ENCODE measurements around the gene NOX4.

Gene NOX4

GRCh38 chr11:89490981-89491690 is at the start of gene NOX4:
NOX4 (minus strand) TSS chr11:89491375; CDS start chr11:89491246, 129 bp downstream.
- no peak for DNase-seq (ENCODE audit: low read depth in 1 of 2, low spot score in 1 of 2)

GRCh38 chr11:89540826-89541225 is 49.7 kb upstream of the NOX4 start:
- DNase-seq (ENCODE audit: low read depth in 1 of 2, low spot score in 1 of 2): no peak

- no peak for DNase-seq (ENCODE audit: low read depth in 1 of 2, low spot score in 1 of 2)
Observed at GRCh38 chr11:89537936-89538335, 46.8 kb upstream of the NOX4 start.

DNA sequence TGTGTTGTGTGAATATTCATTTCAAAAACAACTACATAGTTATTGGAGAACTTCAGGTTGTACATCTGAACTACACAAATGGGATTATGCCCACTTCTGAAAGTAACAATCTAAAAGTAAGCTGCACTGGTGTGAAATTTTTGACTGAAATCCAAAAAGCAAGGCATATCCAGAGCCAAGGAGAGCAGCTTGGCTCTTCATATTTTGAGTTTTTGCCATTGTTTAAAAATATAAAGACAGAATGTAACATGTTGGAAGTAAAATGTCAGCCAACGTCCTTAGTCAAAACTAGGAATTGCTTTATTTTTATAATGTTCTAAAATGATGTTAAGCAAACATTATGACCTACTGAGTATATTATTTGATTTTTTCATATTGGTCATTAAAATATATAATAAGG is 45.8 kb upstream of the NOX4 start:
- DNase-seq (ENCODE audit: low read depth in 1 of 2, low spot score in 1 of 2): no peak

GRCh38 chr11:89535221-89535620 is 44.0 kb upstream of the NOX4 start:
- no peak for DNase-seq (ENCODE audit: low read depth in 1 of 2, low spot score in 1 of 2)

GRCh38 chr11:89529626-89530380 is 38.6 kb upstream of the NOX4 start:
- DNase-seq (ENCODE audit: low read depth in 1 of 2, low spot score in 1 of 2): no peak

DNA sequence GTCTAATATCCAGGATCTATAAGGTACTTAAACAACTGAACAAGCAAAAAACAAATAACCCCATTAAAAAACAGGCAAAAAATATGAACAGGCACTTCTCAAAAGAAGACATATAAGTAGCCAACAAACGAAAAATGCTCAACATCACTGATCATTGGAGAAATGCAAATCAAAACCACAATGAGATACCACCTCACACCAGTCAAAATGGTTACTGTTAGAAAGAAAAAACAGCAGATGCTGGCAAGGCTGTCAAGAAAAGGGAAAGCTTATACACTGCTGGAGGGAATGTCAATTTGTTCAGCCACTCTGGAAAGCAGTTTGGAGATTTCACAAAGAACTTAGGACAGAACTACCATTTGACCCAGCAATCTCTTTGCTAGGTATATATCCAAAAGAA is 30.6 kb upstream of the NOX4 start:
- DNase-seq (ENCODE audit: low read depth in 1 of 2, low spot score in 1 of 2): no peak

GRCh38 chr11:89521294-89521693 is 30.1 kb upstream of the NOX4 start:
- no peak for DNase-seq (ENCODE audit: low read depth in 1 of 2, low spot score in 1 of 2)

- no peak for DNase-seq (ENCODE audit: low read depth in 1 of 2, low spot score in 1 of 2)
Observed at GRCh38 chr11:89516496-89516895, 25.3 kb upstream of the NOX4 start.

- no peak for DNase-seq (ENCODE audit: low read depth in 1 of 2, low spot score in 1 of 2)
Observed at GRCh38 chr11:89508544-89508943, 17.4 kb upstream of the NOX4 start.

GRCh38 chr11:89504270-89504669 is 13.1 kb upstream of the NOX4 start:
- DNase-seq (ENCODE audit: low read depth in 1 of 2, low spot score in 1 of 2): no peak

DNA sequence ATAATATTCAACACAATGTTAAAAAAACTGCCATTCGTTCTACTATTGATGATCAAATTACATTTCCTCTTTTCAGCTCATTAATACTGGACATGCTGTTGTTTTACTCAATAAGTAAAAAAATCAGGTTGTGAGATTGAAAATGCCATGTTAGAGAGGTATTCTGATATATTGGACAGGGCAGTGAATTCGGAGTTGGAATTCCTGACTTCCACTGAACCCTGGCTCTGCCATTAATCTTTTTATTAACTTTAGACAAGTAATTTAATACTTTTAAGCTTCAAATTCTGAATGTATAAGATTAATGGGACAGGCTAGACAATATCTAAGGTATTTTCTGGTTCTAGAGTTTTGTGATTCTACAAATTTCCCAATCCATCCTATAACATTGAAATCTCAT is 12.2 kb upstream of the NOX4 start:
- no peak for DNase-seq (ENCODE audit: low read depth in 1 of 2, low spot score in 1 of 2)

DNA sequence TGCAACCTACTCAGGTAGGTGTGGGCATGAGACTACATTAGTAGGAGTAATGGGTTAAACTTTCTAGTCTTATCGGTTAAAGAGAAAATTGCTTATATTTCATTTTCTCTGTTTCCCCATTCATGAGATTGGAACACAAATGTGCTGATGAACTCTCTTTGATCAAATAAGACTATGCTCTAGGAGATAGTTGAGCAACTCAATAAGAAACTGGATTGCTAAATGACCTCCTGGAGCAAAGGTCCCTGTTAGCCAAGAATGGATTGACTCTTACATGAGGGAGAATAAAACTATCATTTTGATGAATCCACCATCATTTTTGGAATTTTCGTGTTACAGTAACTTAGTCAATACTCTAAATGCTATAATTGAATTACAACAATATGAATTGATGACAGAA is 11.1 kb upstream of the NOX4 start:
- DNase-seq (ENCODE audit: low read depth in 1 of 2, low spot score in 1 of 2): no peak

GRCh38 chr11:89500336-89500735 is 9.2 kb upstream of the NOX4 start:
- DNase-seq (ENCODE audit: low read depth in 1 of 2, low spot score in 1 of 2): no peak

- DNase-seq (ENCODE audit: low read depth in 1 of 2, low spot score in 1 of 2): no peak
Observed at GRCh38 chr11:89498845-89499448, 7.8 kb upstream of the NOX4 start.

DNA sequence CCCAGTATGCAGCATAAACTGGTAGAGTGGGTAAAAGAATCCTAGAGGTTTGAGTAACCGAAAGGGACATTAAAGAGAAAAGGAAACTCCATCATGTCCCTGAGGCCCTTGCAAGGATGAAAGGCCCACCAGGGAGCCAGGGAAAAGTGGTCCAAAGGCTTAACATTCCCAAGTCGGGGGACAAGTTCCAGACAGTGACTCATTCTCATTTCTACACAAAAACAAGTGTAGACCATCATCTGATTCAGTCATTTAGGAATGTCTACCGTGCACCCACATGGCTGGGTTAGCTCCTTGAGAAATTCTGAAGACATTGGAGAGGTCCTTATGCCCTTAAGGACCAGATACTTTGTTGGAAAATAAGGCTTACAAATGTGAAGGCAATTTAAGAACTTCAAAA is 4.8 kb upstream of the NOX4 start:
- no peak for DNase-seq (ENCODE audit: low read depth in 1 of 2, low spot score in 1 of 2)

DNA sequence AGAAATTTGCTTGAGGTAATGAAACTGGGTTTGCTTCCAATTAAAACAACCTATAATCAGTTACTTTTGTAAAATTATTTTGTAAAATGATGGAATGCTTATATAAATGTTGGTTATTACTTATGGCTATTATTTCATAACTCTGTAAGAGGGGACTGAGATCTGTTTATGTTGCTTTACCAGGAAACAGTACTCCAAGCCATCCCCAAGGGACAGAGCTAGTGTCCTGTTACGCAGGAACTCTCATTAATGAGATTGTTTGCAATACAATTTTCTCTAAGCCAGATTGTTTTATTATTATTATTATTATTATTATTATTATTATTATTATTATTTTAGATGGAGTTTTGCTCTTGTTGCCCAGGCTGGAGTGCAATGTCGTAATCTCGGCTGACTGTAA is 2.3 kb upstream of the NOX4 start:
- no peak for DNase-seq (ENCODE audit: low read depth in 1 of 2, low spot score in 1 of 2)

- DNase-seq (ENCODE audit: low read depth in 1 of 2, low spot score in 1 of 2): no peak
Observed at GRCh38 chr11:89490602-89490980, 584 bp downstream of the NOX4 start.

DNA sequence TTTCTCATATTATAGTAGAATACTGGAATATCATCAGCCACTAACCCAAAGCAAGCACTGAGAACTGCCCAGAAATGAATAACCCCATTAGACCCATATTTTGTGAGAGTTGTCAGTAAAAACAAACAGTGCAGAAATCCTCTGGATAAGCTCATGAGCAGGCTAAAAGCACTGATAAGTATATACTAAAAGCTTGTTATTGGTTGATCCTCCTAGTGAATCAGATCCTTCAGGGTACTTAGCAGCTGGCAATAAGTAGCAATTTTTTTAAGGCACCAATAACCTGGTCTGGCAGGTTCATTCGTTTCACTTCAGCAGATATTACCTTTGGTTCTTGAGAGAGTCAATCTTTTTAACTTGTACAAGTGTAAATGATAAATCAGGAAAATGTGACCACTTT is 1.2 kb downstream of the NOX4 start:
- no peak for DNase-seq (ENCODE audit: low read depth in 1 of 2, low spot score in 1 of 2)

DNA sequence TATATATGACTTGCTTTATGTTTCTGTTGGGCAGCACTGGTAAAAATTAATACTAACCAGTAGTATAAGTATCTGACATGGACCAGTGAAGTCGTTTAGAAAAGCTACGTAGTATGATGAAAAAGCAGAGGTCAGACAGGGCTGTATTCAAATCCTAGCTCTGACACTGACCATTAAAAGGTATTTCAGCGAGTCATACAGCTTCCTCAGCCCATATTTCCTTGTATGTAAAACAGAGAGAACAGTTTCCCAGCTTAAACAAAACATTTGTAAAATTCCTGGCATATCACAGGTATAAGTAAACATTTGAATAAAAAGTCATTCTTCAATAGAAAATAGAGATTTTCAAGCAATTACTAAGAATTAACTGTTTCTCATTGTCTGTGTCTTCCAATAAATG is 4.2 kb downstream of the NOX4 start:
- DNase-seq (ENCODE audit: low read depth in 1 of 2, low spot score in 1 of 2): no peak

DNA sequence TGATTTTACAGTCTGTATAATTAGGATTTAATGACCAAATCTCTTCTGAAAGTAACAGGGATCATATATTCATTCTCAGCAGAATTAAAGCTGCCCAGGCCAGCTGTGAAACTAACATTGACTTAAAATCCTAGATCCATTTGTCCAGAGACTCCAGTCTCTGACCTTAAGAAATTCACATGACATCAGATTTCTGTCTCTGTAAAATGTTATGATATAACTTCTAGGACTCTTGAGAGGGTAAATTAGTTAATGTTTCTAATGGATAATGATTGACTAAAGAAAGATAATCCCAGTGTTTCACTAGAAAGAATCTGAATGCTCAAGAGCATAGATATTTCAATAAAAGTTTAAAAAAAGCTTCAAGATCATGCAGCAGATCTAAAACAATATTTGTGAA is 6.3 kb downstream of the NOX4 start:
- no peak for DNase-seq (ENCODE audit: low read depth in 1 of 2, low spot score in 1 of 2)

GRCh38 chr11:89477175-89477574 is 14.0 kb downstream of the NOX4 start:
- no peak for DNase-seq (ENCODE audit: low read depth in 1 of 2, low spot score in 1 of 2)

All from activated T-helper 1 cell treated with anti-CD3 and anti-CD28 coated beads, Interleukin-2, amount 50 U/mL, for 16 hours (primary cell).